KOPT-K1 (cell line): ENCODE results near the gene GSG1L.

ENCODE experiments used
- H3K27ac ChIP-seq: fragments of 200-600 bp; sonication (generic); 2 replicates; pipeline ENCODE4 v1.5.1; 2016; ENCODE audit warnings: antibody characterized with exemption, mild to moderate bottlenecking, low read depth, low read length; ENCODE audit not compliant: poor library complexity, severe bottlenecking
- H3K36me3 ChIP-seq: fragments of 200-600 bp; sonication (generic); 2 replicates; pipeline ENCODE4 v1.5.1; 2017; ENCODE audit warnings: antibody characterized with exemption, mild to moderate bottlenecking, low read length, moderate library complexity; ENCODE audit not compliant: insufficient read depth
- H3K9me3 ChIP-seq: fragments of 200-600 bp; sonication (generic); 2 replicates; pipeline ENCODE4 v1.5.1; 2017; ENCODE audit warnings: antibody characterized with exemption, low read length, mild to moderate bottlenecking; ENCODE audit not compliant: insufficient read depth, poor library complexity, severe bottlenecking

GSG1L gene

GRCh38 chr16:28063591-28064061, at the start of gene GSG1L:
GSG1L (minus strand) TSS chr16:28063714; CDS start chr16:28063424, 290 bp downstream.
- H3K27ac ChIP-seq, result no peak within 1 kb of the TSS
- no peaks in the 10 kb centered on the region for H3K9me3 ChIP-seq
- no peaks in the 10 kb centered on the region for H3K36me3 ChIP-seq

GRCh38 chr16:28112908-28113307, 49.4 kb upstream of the GSG1L start:
- Histone ChIP-seq H3K36me3 (peaks cover 100% of the 10 kb centered on the region), H3K27ac (no peak overlapping the region), H3K9me3 (no peaks in the 10 kb centered on the region)

GRCh38 chr16:28110977-28111376, 47.5 kb upstream of the GSG1L start:
- peaks cover 100% of the 10 kb centered on the region for H3K36me3 ChIP-seq
- no peak overlapping the region for H3K27ac ChIP-seq

GRCh38 chr16:28110479-28110878, 47.0 kb upstream of the GSG1L start:
- H3K27ac ChIP-seq, result no peak overlapping the region
- peaks cover 100% of the 10 kb centered on the region for H3K36me3 ChIP-seq

More at GRCh38 chr16:28110977-28111376, 47.5 kb upstream of the GSG1L start:
- no peaks in the 10 kb centered on the region for H3K9me3 ChIP-seq

GRCh38 chr16:28110074-28110473, 46.6 kb upstream of the GSG1L start:
- H3K36me3 ChIP-seq, result peaks cover 100% of the 10 kb centered on the region
- no peak overlapping the region for H3K27ac ChIP-seq
- H3K9me3 ChIP-seq, result no peaks in the 10 kb centered on the region

More at GRCh38 chr16:28110479-28110878, 47.0 kb upstream of the GSG1L start:
- no peaks in the 10 kb centered on the region for H3K9me3 ChIP-seq

- Histone ChIP-seq H3K9me3 (no peaks in the 10 kb centered on the region), H3K27ac (no peak overlapping the region), H3K36me3 (peaks cover 100% of the 10 kb centered on the region)
These were observed 45.2 kb upstream of the GSG1L start for GRCh38 chr16:28108590-28109247.

- Histone ChIP-seq H3K27ac (no peak overlapping the region), H3K9me3 (no peaks in the 10 kb centered on the region), H3K36me3 (peaks cover 100% of the 10 kb centered on the region)
These were observed 43.7 kb upstream of the GSG1L start for GRCh38 chr16:28107232-28107631.

- Histone ChIP-seq H3K36me3 (peaks cover 100% of the 10 kb centered on the region), H3K9me3 (no peaks in the 10 kb centered on the region), H3K27ac (no peak overlapping the region)
These were observed 43.1 kb upstream of the GSG1L start for GRCh38 chr16:28106467-28107215.

- no peaks in the 10 kb centered on the region for H3K9me3 ChIP-seq
- H3K36me3 ChIP-seq, result peaks cover 100% of the 10 kb centered on the region
- H3K27ac ChIP-seq, result no peak overlapping the region
These were observed 42.4 kb upstream of the GSG1L start for GRCh38 chr16:28105954-28106353.

GRCh38 chr16:28105297-28105696, 41.8 kb upstream of the GSG1L start:
- Histone ChIP-seq H3K27ac (no peak overlapping the region), H3K9me3 (no peaks in the 10 kb centered on the region), H3K36me3 (peaks cover 100% of the 10 kb centered on the region)

GRCh38 chr16:28104404-28104803, 40.9 kb upstream of the GSG1L start:
- H3K27ac ChIP-seq, result no peak overlapping the region
- no peaks in the 10 kb centered on the region for H3K9me3 ChIP-seq
- peaks cover 100% of the 10 kb centered on the region for H3K36me3 ChIP-seq

- Histone ChIP-seq H3K9me3 (no peaks in the 10 kb centered on the region), H3K36me3 (peaks cover 100% of the 10 kb centered on the region), H3K27ac (no peak overlapping the region)
These were observed 40.1 kb upstream of the GSG1L start for GRCh38 chr16:28103516-28104170.

GRCh38 chr16:28101533-28101890, 38.0 kb upstream of the GSG1L start:
- Histone ChIP-seq H3K27ac (no peak overlapping the region), H3K9me3 (no peaks in the 10 kb centered on the region), H3K36me3 (peaks cover 100% of the 10 kb centered on the region)

GRCh38 chr16:28100810-28101532, 37.5 kb upstream of the GSG1L start:
- Histone ChIP-seq H3K36me3 (peaks cover 99% of the 10 kb centered on the region), H3K9me3 (no peaks in the 10 kb centered on the region), H3K27ac (no peak overlapping the region)
